ENCODE measurements around the gene KRTAP16-1. TPM values are rescaled to one million over a fixed set of nuclear protein-coding genes. Genes with fewer than 3 reads are reported as not detected.

Gene KRTAP16-1
- total and polyA plus RNA-seq, 4 donors, result not detected

DNA sequence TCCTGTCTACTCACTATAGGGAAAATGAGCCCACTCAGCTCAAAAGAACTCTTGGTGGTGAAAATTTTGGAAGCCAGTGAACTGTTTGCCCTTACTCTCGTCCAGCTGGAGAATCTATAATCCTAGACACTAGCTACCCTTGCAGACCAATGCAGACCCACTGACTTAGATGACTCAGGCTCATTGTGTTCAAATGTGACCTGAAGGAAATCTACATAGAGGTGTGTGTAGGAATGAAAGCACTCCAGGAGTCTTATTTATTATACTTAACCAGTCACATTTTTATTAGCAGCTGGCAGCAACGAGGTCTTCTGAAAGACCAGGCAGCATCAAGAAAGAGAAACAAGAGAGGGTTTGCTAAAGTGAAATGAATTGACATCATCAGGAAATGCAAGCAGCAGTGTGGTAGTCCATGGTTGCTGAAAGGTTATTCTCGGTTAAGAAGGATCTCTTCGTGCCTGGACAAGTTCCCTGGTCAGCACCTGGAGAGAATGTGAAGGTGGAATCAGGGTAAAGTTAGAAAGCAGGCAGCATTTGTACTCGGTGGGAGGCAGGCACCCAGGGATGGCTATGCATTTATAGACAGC lies 7.8 kb downstream of the KRTAP16-1 start:
- Histone ChIP-seq H3K4me3 (no peak overlapping the region), H3K27me3 (ENCODE audit: control insufficient read depth in 3 of 3, insufficient read depth in 3 of 3, low read length in 2 of 3) (no peaks in the 10 kb centered on the region), H3K4me1 (ENCODE audit: control insufficient read depth in 5 of 5, insufficient read depth in 5 of 5, low read length in 5 of 5) (peaks cover 0 to 2% (median 0%) of the 10 kb centered on the region in 5 donors), H3K36me3 (ENCODE audit: control insufficient read depth in 4 of 4, insufficient read depth in 4 of 4, low read length in 4 of 4) (no peaks in the 10 kb centered on the region), H3K9ac (ENCODE audit: insufficient read depth in 1 of 2, low read length in 2 of 2) (no peak overlapping the region), H3K9me3 (ENCODE audit: control insufficient read depth in 4 of 4, insufficient read depth in 3 of 4, low read length in 3 of 4) (peaks cover 0 to 6% (median 0%) of the 10 kb centered on the region in 4 donors), H3K27ac (ENCODE audit: low read depth in 1 of 2, low read length in 1 of 2) (no peak overlapping the region)
- WGBS, 2 donors, result 63 to 70% methylated on average over 5 of the region's 5 CpGs
- no peak for DNase-seq
- TF ChIP-seq, protein P1, sequence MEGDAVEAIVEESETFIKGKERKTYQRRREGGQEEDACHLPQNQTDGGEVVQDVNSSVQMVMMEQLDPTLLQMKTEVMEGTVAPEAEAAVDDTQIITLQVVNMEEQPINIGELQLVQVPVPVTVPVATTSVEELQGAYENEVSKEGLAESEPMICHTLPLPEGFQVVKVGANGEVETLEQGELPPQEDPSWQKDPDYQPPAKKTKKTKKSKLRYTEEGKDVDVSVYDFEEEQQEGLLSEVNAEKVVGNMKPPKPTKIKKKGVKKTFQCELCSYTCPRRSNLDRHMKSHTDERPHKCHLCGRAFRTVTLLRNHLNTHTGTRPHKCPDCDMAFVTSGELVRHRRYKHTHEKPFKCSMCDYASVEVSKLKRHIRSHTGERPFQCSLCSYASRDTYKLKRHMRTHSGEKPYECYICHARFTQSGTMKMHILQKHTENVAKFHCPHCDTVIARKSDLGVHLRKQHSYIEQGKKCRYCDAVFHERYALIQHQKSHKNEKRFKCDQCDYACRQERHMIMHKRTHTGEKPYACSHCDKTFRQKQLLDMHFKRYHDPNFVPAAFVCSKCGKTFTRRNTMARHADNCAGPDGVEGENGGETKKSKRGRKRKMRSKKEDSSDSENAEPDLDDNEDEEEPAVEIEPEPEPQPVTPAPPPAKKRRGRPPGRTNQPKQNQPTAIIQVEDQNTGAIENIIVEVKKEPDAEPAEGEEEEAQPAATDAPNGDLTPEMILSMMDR (IDR thresholded peaks at IDR 0.05; ENCODE audit: control extremely low read depth, extremely low read depth), result no peak
- ATAC-seq (ENCODE audit: insufficient read depth, low FRiP score), result no peak

DNA sequence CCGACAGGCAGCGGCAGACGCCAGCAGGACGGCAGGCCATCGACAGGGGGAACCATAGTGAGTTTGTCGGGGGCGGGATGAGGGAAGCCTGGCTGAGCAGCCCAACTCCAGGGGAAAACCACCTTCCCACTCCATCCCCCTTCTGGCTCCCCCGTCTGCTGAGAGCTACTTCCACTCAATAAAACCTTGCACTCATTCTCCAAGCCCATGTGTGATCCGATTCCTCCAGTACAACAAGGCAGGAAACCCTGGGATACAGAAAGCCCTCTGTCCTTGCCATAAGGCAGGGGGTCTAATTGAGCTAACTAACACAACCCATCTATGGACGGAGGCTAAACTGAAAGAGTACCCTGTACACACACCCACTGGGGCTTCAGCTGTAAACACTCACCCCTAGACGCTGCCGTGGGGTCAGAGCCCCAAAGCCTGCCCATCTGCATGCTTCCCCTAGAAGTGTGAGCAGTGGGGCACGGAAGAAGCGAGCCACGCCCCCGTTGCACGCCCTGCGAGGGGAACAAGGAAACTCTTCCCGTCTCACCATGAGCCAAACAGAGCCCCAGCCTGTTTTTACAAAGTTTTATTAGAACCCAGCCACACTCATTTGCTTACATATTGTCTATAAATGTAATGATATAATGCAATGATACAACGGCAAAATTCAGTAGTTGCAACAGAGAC lies 10.5 kb downstream of the KRTAP16-1 start:
- DNase-seq (no peak), ATAC-seq (ENCODE audit: insufficient read depth, low FRiP score) (no peak)
- Histone ChIP-seq H3K27ac (ENCODE audit: low read depth in 1 of 2, low read length in 1 of 2) (no peak overlapping the region), H3K27me3 (ENCODE audit: control insufficient read depth in 3 of 3, insufficient read depth in 3 of 3, low read length in 2 of 3) (no peaks in the 10 kb centered on the region), H3K36me3 (ENCODE audit: control insufficient read depth in 4 of 4, insufficient read depth in 4 of 4, low read length in 4 of 4) (no peaks in the 10 kb centered on the region), H3K9ac (ENCODE audit: insufficient read depth in 1 of 2, low read length in 2 of 2) (no peak overlapping the region), H3K4me3 (no peak overlapping the region), H3K4me1 (ENCODE audit: control insufficient read depth in 5 of 5, insufficient read depth in 5 of 5, low read length in 5 of 5) (peaks cover 0 to 2% (median 0%) of the 10 kb centered on the region in 5 donors), H3K9me3 (ENCODE audit: control insufficient read depth in 4 of 4, insufficient read depth in 3 of 4, low read length in 3 of 4) (peaks cover 0 to 6% (median 0%) of the 10 kb centered on the region in 4 donors)
- TF ChIP-seq, protein P1 (IDR thresholded peaks at IDR 0.05; ENCODE audit: control extremely low read depth, extremely low read depth), result no peak
- 89 to 93% methylated on average over 20 of the region's 20 CpGs for WGBS, 2 donors

DNA sequence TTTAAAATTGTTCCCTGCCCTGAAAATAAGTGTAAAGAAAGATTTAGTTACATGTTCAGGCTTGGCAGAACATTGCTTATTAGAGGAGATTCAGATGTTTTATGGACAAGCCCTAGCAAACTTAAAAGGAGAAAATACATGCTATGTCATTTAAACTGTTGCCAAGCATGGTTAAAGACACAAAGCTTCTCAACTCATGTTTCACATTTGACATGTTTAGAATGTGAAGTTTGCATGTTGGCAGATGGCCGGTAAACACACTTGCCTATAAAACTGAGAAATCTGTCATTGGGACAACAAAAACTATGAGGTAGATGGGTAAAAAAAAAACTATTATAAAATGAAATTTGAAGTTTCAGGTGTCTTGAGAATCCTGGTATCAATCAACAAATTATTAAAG lies 12.3 kb downstream of the KRTAP16-1 start:
- Histone ChIP-seq H3K4me3 (no peak overlapping the region), H3K9ac (ENCODE audit: insufficient read depth in 1 of 2, low read length in 2 of 2) (no peak overlapping the region)
- peak in 2 of 3 donors; percentile 62 to 76 for DNase-seq

More for the DNA sequence above, 12.3 kb downstream of the KRTAP16-1 start:
- 60 to 74% methylated on average over 1 of the region's 1 CpG for WGBS, 2 donors
- ATAC-seq (ENCODE audit: insufficient read depth, low FRiP score), result no peak
- Histone ChIP-seq H3K27ac (ENCODE audit: low read depth in 1 of 2, low read length in 1 of 2) (no peak overlapping the region), H3K27me3 (ENCODE audit: control insufficient read depth in 3 of 3, insufficient read depth in 3 of 3, low read length in 2 of 3) (no peaks in the 10 kb centered on the region), H3K36me3 (ENCODE audit: control insufficient read depth in 4 of 4, insufficient read depth in 4 of 4, low read length in 4 of 4) (no peaks in the 10 kb centered on the region), H3K4me1 (ENCODE audit: control insufficient read depth in 5 of 5, insufficient read depth in 5 of 5, low read length in 5 of 5) (peaks cover 0 to 2% (median 0%) of the 10 kb centered on the region in 5 donors), H3K9me3 (ENCODE audit: control insufficient read depth in 4 of 4, insufficient read depth in 3 of 4, low read length in 3 of 4) (no peaks in the 10 kb centered on the region)
- TF ChIP-seq, protein P1 (IDR thresholded peaks at IDR 0.05; ENCODE audit: control extremely low read depth, extremely low read depth), result no peak

Data from lung (tissue), 12 donors.